GM21825 (cell line): ENCODE data around the gene C3orf22.
"Not testable (repeated sequence)": the region's sequence is repeated elsewhere in the genome, so short reads cannot be mapped to it uniquely, and the experiment has no call there.

ENCODE experiments used
- ATAC-seq: cut with Tn5 transposase; IDR thresholded peaks from one replicate; pipeline ENCODE4 v1.9.1; 2021; ENCODE audit warnings: mild to moderate bottlenecking, moderate library complexity; ENCODE audit not compliant: unreplicated experiment

C3orf22 gene, protein sequence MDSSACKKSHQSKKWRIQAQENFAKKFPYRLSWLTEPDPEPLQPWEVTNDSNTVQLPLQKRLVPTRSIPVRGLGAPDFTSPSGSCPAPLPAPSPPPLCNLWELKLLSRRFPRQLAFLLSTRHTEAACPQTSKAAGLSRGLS

DNA sequence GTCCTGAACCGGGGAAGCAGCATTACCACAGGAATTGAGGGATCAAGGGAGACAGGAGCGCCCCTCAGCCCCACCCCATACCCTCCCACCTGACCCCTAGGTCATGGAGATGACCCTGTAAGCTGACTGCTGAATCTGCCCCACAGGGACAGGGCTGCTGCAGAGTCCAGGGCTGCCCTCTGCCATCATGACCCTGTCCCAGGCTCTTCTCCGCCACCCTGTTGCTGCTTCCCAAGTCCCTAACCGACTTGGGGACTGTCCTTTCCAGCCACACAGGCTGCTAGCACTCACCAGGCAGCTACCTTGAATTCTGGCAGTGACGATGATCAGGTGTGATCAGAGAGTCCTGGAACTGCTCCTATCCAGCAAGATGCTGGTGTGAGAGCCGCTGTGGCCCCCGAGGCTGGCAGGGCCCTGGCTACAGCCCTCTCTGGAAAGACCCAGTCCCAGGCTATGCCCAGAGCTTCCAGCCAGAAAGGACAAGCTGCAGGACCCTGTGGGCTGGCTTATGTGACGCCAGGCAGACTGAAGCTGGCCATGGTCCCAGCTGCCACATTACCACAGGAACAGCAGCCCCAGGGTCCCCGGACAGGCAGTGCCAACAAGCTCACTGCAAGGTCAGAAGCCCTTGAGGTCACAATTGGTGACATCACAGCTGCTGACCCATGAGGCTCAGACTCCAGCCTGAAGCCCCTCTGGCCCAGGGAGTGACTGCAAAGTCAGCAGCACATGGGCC lies at the start of gene C3orf22:
C3orf22 (minus strand) TSS at position 597 of the 736 bp plus-strand sequence. CDS start 5,542 bp downstream, outside the sequence.
- ATAC-seq: no peak

DNA sequence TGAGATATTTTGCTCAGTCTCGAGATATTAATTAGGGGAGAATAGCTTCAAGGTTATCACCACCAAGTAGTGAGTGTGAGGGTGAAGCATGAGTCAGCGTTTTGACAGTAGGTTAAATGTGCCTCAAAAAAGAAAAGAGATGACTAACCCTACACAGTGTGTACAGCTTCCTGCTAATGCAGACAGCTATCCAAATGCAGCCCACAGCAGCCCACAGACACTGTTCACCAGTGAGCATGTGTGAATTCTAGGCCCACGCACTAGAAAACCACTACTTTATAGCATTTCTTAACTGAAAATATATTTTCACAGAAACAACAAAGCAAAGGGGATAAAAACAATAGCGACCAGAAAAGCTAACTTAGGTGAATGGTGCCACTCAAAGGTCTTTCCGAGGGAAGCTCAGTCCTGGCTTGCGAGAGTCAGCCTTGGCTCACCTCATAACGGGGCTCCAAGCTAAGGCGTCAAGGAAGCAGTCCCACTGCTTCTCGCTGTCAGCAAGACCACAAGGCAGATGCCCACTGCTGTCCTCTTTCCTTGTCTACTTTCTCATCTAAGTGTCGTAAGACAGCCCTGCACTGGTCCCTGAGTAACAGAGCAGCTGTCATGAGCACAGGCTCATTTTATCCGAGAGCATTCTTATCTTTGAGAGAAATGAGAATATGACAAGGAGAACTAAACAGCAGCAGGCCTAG lies 48.6 kb upstream of the C3orf22 start:
- ATAC-seq: no peak

DNA sequence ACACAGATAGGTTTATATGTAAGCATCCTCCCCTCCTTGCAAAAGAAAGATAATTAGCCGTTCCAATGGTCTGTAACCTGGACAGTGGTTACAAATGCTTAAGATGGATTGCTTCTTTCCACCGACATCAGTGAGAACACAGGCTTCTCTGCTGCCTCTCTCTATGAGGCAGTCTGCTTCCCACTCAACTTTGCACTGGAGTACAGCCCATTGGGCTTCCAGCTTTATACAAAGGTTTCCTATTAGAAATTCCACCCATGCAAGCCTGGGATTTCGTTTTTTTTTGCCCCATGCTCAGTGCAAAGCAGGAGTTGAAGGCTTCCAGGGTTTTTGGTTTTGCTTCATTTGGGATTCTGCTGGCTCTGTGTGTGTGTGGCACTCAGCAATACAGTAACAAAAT lies 47.3 kb upstream of the C3orf22 start:
- no peak for ATAC-seq

DNA sequence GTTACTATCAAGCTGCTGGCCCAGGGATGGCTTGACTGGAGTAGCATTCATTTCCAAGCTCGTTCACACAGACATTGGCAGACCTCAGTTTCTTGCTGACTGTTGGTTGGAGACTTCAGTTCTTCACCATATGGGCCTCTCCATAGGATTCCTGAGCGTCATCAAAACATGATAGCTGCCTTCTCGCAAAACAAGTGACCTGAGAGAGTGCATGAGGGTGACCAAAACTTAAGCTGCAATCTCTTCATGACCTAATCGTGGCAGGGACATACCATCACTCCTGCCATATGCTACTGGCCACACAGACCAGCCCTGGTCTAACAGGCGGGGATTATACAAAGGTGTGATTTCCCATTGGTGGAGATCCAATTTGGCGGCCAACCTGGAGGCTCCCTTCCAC lies 46.0 kb upstream of the C3orf22 start:
- ATAC-seq: no peak

DNA sequence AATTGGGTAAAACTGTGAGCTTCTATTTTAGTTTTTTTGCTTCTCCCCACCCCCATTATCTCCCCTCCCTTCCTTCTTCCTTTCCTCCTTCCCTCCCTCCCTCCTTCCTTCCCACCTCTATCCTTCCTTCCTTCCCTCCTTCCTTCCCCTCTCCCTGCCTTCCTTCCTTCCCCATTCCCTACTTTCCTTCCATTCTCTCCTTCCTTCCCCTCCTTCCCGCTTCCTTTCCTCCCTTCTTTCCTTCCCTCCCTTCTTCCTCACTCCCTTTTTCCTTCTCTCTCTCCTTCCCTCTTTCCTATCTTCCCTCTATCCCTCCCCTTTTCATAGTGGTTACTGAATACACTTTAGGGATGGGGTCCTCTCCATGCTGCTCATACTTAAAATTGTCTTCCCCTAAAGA lies 40.4 kb upstream of the C3orf22 start:
- ATAC-seq: no peak

- ATAC-seq: not testable (repeated sequence)
These were observed 36.7 kb upstream of the C3orf22 start for GRCh38 chr3:126595479-126595878.

DNA sequence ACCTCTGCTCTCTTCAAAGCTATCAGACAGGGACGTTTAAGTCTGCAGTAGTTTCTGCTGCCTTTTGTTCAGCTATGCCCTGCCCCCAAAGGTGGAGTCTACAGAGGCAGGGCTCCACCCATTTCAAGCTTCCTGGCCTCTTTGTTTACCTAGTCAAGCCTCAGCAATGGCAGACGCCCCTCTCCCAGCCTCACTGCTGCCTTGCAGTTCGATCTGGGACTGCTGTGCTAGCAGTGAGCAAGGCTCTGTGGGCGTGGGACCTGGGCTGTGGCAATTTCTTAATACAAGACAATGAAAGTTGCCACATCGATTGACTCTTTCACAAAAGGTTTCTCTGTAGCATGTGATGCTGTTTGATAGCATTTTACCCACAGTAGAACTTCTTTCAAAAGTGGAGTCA lies 32.8 kb upstream of the C3orf22 start:
- not testable (repeated sequence) for ATAC-seq

DNA sequence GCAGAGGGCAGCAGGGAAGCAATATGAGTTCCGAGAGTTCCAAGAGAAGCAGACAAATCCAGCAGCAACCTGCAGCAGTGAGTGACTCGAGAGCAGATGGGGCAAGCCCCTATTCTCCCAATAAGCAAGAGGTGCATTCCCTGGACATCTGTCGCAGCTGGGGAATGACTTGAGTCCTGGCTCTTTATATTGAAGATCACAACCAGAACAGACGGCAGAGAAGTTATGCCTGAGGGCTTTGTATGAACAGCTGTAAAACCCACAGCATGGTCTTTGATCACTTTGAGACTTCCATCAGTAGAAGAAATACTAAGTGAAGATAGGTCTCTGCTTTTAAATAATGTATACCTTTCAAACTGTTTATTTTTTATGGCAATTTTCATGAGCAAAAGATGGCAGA lies 23.6 kb upstream of the C3orf22 start:
- ATAC-seq: no peak

DNA sequence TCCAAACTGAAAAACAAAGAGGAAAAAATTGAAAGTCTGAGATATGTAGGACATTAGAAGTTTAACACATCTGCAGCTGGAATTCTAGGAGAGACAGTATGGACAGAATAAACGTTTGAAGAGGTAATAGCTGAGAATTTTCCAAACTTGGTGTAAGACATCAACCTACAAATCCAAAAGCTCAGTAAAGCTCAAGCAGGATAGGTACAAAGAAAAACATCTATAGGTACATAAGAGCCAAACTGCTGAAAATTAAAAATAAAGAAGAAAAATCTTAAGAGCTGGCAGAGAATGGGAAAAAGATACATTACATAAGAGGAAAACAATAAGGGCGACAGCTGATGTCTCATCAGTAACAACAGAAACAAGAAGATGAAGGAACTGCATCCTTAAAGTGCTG lies 22.8 kb upstream of the C3orf22 start:
- ATAC-seq: no peak

GRCh38 chr3:126580746-126581145 lies 22.0 kb upstream of the C3orf22 start:
- no peak for ATAC-seq

- no peak for ATAC-seq
These were observed 20.0 kb upstream of the C3orf22 start for GRCh38 chr3:126578702-126579101.

- ATAC-seq: no peak
These were observed 18.5 kb upstream of the C3orf22 start for GRCh38 chr3:126577261-126577660.

GRCh38 chr3:126573492-126574117 lies 14.9 kb upstream of the C3orf22 start:
- ATAC-seq: no peak

DNA sequence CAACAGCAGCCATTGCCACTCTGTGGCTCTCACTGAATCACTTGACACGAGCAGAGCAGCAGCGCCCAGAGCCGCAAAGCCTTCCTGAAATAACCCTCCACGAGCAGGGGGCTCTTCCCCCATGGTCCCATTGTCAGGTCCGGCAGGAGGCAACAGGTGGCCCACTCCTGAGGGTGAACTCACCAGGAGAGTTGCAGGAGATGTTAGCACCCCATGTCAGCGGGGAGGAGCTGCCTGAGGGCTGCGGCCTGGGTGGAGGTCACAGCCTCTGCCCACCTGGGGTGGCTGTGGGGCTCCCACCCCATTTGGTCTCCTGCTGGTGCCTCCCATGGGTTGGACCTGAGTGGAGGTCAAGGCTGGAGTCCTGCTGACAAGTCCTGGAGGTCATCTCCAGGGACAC lies 12.3 kb upstream of the C3orf22 start:
- no peak for ATAC-seq

DNA sequence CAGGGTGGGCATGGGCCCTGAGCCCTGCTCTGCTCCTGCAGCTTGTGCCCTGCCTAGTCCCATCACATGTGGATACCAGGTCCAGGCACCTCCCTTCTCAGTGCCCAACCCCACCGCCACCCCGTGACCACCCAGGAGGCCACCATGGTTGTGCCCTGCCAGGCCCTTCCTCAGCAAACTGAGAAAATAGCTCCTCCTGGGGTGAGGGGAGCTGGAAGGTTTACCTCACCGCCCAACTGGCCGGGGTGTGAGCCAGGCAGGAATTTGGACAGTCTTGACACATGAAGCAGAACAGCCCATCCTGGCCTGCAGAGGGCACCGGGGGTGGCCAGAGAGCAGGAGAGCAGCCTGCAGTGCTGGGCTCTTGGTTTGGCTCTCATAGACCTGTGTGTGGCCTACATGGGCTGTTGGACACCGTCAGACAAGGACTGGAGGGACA lies 11.4 kb upstream of the C3orf22 start:
- no peak for ATAC-seq

- ATAC-seq: no peak
These were observed 10.8 kb upstream of the C3orf22 start for GRCh38 chr3:126569390-126569975.

DNA sequence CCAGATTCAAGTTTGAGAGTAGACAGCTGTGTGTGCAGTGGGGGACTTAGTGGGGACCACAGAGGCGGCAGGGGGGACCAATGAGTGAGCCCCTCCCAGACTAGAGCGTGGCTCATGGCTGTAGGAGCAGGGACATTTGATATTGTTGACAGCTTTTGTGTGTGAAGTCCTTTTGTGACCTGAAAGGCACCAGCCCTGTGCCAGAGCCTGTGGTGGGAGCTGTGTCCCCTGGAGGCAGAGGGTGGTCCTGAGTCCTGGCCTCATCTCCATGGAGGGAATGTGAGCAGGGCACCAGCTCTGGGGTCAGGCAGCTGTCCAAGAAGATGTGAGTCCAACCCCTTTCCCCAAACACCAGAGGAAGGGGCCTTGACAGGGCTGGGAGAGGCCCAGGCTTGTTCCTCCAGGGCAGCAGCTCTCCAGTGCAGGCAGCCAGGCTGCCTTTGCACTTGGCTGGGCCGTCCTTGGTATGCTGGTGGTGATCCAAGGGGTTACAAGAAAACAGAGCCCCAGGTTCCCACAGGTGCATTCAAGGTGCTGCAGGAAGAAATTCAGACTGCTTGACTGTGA lies 10.1 kb upstream of the C3orf22 start:
- ATAC-seq: no peak

GRCh38 chr3:126567696-126568438 lies 9.1 kb upstream of the C3orf22 start:
- ATAC-seq: no peak

GRCh38 chr3:126562737-126563276 lies 4.1 kb upstream of the C3orf22 start:
- ATAC-seq: no peak

DNA sequence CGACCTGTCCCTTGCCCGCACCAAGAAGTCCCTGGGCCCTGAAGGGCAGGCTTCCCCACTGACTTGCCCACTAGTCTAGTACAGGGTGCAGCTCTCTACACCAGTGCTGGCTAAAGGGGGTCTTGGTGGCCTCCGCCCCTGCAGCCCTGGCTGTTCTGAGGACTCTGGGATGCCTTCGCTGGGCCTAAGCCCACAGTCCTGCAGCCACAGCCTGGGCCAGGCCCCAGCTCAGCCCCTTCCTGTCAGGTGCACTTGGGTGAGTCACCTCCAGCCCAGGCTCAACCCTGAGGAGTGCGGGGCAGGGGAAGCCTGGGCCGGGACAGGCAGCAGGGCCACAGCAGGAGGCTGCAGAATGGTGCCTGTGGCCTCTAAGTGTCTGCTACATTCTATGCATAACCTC lies 971 bp downstream of the C3orf22 start:
- no peak for ATAC-seq
